ENCODE measurements around the gene GNL3L.

DNA sequence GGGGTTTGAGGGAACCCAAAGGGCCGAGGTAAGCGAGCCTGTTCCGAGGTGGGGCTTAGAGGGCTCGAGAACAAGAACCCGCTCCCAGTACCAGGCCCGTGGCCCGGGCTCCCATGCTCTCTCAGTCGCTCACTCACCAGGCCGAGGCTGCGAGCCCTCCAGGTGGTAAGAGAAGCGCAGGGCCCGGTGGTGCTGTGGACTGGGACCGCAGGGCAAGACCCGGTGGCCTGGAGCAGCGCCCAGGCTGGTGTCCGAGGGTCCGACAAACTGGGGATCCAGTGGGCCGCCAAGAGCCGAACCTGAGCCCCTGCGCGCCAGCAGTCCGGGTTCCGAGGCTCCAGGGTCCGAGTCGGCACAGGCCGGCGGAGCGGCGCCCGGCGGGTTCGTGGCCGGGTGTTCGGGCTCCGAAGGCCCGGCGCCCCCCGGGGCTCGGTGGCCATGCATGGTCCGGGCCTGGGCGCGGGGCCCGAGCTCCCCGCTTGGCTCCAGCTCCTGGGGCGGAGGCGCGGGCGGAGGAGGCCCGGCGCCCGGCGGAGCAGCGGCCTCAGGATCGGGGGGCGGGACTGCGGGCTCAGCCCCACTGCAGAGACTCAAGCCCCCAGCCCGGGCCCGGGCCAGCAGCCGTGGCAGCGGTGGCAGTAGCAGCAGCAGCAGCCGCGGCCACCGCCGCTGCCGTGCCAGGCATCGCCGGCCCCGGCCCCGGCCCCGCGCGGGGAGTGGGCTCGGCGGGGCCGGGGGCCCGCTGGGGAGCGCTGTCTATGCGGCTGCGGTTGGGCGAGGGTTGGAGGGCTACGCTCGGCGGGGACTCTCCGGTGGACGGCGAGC lies 34.8 kb upstream of the GNL3L start:
- no peak for TF ChIP-seq POLR2A (IDR thresholded peaks at IDR 0.05; ENCODE audit: low read depth, low read length)
- TF ChIP-seq TAF1 (IDR thresholded peaks at IDR 0.05; ENCODE audit: low read depth, low read length) = no peak
- no peak for TF ChIP-seq POU2F2 (IDR thresholded peaks at IDR 0.05; ENCODE audit: low read depth, low read length)
- no peak for TF ChIP-seq POLR2AphosphoS5 (IDR thresholded peaks at IDR 0.05; ENCODE audit: low read depth, low read length)
